Measurements from ENCODE around the gene ORAI2. TPM values are rescaled to one million over a fixed set of nuclear protein-coding genes. Genes with fewer than 3 reads are reported as not detected.

ORAI2 gene
- total RNA-seq, 4 donors from 2014 or later, result 11.4 to 31.6 (median 26.6) TPM

DNA sequence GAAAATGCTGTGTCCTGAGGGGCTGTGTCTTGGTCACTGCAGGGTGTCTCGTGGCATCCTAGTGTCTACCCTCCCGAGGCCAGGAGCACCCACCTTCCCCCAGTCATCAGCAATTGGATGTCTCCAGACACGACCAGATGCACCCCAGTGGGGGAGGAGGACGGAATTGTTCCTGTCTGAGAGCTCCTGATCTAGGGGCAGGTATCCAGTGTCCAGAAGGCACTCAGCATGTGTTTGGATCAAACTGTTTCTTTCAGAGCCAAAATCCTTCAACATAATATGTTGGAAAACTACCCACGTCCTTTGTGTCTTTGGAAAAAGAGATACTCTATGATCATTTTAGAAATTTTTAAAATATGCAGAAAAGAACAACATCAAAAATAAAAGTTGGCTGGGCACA, 20.3 kb upstream of the ORAI2 start:
- TF ChIP-seq, protein P1, sequence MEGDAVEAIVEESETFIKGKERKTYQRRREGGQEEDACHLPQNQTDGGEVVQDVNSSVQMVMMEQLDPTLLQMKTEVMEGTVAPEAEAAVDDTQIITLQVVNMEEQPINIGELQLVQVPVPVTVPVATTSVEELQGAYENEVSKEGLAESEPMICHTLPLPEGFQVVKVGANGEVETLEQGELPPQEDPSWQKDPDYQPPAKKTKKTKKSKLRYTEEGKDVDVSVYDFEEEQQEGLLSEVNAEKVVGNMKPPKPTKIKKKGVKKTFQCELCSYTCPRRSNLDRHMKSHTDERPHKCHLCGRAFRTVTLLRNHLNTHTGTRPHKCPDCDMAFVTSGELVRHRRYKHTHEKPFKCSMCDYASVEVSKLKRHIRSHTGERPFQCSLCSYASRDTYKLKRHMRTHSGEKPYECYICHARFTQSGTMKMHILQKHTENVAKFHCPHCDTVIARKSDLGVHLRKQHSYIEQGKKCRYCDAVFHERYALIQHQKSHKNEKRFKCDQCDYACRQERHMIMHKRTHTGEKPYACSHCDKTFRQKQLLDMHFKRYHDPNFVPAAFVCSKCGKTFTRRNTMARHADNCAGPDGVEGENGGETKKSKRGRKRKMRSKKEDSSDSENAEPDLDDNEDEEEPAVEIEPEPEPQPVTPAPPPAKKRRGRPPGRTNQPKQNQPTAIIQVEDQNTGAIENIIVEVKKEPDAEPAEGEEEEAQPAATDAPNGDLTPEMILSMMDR (IDR thresholded peaks at IDR 0.05), result no peak
- DNase-seq (ENCODE audit: low spot score) (no peak), ATAC-seq (ENCODE audit: low FRiP score) (no peak)

DNA sequence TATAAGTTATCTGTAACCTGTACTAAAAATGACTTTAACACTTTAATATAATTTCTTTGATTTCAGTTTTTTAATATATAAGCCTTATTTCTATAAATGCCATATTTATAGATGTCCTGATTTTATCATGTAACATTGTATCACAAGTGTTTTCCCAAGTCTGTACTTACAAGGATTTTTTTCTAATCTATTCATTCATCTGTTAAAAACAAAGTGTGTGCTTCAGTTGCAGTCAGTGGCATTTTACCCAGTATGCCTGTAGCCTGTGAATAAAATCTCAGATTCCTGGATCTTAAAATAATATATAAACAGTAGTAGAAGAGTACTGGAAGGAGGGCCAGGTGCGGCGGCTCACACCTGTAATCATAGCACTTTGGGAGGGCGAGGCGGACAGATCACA, 19.8 kb upstream of the ORAI2 start:
- TF ChIP-seq, protein P1 (IDR thresholded peaks at IDR 0.05), result no peak
- no peak for ATAC-seq (ENCODE audit: low FRiP score)
- no peak for DNase-seq (ENCODE audit: low spot score)

DNA sequence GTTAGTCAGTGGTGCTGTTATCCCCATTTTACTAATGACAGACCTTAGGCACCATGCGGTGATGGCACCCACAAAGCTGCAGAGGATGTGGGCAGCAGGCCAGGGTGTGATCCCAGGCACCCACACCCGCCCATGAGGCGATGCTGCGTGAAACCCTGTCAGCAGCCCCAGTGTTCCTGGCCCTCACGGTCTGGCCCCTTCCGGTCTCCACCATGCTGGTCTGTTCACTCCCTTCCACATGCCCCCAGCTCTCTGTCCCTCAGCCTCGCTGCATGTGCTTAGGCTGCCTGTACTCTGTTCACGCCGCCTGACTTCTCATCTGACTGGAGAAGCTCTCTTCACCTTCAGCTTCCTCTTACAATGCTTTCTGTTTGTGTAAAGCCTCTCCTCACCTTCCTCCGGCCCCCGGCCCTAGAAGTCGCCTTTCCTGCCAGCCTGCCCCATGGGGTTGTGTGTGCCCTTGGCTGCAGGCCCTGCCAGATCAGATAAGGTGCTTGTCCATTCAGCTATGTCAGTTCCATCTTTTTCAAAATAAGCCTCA, 17.6 kb upstream of the ORAI2 start:
- ATAC-seq (ENCODE audit: low FRiP score), result no peak
- DNase-seq (ENCODE audit: low spot score), result no peak
- TF ChIP-seq, protein P1 (IDR thresholded peaks at IDR 0.05), result no peak

DNA sequence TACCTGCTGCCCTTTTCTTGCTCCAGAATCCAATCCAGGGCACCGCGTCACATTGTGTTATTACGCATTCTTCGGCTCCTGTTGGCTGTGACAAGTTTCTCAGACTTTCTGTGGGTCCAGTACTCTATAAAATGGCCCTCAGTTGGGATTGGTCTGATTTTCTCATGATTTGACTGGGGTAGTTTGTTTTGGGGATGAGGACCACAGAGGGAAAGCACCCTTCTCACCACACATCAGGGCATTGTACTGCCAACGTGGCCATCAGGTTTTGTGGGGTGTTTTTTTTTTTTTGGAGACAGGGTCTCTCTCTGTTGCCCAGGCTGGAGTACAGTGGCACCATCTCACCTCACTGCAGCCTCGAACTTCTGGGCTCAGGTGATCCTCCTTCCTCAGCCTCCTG, 17.0 kb upstream of the ORAI2 start:
- TF ChIP-seq, protein P1 (IDR thresholded peaks at IDR 0.05), result no peak
- ATAC-seq (ENCODE audit: low FRiP score) (no peak), DNase-seq (ENCODE audit: low spot score) (no peak)

DNA sequence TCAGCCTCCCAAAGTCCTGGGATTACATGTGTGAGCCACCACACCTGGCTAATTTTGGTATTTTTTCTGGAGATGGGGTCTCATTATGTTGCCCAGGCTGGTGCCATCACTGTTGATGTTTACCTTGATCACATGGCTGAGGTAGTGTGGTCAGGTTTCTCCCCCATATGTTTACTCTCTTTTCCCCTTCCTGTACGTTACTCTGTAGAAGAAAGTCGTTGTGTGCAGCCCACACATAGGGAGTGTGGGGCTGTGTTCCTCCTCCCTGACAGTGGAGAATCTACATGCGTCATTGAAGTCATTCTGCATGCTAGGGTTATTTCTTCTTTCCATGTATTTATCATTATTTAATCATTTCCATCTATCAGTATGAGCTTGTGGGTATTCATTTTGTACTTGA, 16.3 kb upstream of the ORAI2 start:
- DNase-seq (ENCODE audit: low spot score), result no peak
- no peak for ATAC-seq (ENCODE audit: low FRiP score)
- TF ChIP-seq, protein P1 (IDR thresholded peaks at IDR 0.05), result no peak

DNA sequence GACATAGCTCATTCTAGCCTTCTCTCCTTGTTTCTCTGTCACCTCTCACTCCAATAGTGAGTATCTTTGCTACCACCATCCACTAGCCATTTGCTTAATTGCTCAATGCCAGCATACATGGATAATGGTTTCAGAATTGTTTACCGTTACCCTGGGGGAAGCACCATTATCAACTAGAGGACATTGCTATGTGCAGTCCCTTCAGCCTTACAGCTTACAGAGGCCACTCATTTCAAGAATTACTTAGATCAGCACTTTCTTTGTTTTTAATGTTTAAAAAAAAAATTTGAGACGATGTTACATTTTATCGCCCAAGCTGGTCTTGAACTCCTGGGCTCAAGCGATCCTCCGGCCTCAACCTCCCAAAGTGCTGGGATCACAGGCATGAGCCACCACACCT, 14.8 kb upstream of the ORAI2 start:
- TF ChIP-seq, protein P1 (IDR thresholded peaks at IDR 0.05), result no peak
- DNase-seq (ENCODE audit: low spot score) (no peak), ATAC-seq (ENCODE audit: low FRiP score) (no peak)

DNA sequence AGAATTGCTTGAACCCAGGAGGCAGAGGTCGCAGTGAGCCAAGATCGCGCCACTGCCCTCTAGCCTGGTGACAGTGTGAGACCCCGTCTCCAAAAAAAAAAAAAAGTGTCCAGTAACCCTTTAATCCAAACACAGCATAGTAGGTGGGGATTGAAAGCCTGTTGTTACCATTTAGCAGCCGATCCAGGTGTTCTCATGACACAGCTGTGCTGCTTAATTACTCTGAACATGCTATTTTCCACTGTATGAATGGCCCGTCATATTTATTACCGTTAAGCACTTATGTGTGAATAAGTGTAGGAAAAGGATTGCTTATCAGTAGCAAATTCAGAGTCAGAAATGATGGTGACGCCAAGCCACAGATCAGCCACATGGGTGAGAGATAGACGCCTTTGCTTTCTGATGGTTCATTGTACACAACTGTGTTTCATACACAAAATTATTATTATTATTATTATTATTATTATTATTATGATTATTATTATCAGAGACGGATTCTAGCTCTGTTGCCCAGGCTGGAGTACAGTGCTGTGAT, 11.6 kb upstream of the ORAI2 start:
- TF ChIP-seq, protein P1 (IDR thresholded peaks at IDR 0.05), result no peak
- DNase-seq (ENCODE audit: low spot score) (no peak), ATAC-seq (ENCODE audit: low FRiP score) (no peak)
